HG03558 (cell line): Measurements from ENCODE around the gene PTPN22.

Source experiments
- ATAC-seq: cut with Tn5 transposase; IDR thresholded peaks from one replicate; pipeline ENCODE4 v1.9.1; 2021; ENCODE audit warnings: moderate number of reproducible peaks; ENCODE audit not compliant: unreplicated experiment; ENCODE audit errors: extremely low read depth

Gene PTPN22

GRCh38 chr1:113804421-113805255, 66.9 kb downstream of the PTPN22 start:
- ATAC-seq, result no peak

- no peak for ATAC-seq
Observed at GRCh38 chr1:113802367-113803007, 69.0 kb downstream of the PTPN22 start.

- ATAC-seq, result no peak
Observed at GRCh38 chr1:113800487-113800886, 71.0 kb downstream of the PTPN22 start.

- no peak for ATAC-seq
Observed at GRCh38 chr1:113797472-113797871, 74.0 kb downstream of the PTPN22 start.

- ATAC-seq, result no peak
Observed at GRCh38 chr1:113793878-113794834, 77.4 kb downstream of the PTPN22 start.

GRCh38 chr1:113792986-113793385, 78.5 kb downstream of the PTPN22 start:
- no peak for ATAC-seq

- ATAC-seq, result no peak
Observed at GRCh38 chr1:113792471-113792870, 79.0 kb downstream of the PTPN22 start.

GRCh38 chr1:113788802-113789201, 82.7 kb downstream of the PTPN22 start:
- ATAC-seq, result no peak

GRCh38 chr1:113787663-113788062, 83.8 kb downstream of the PTPN22 start:
- ATAC-seq, result no peak

GRCh38 chr1:113786069-113786468, 85.4 kb downstream of the PTPN22 start:
- ATAC-seq, result no peak

GRCh38 chr1:113784104-113784779, 87.3 kb downstream of the PTPN22 start:
- ATAC-seq, result peak; percentile 69

GRCh38 chr1:113783254-113784103, 88.0 kb downstream of the PTPN22 start:
- peak; percentile 51 for ATAC-seq

GRCh38 chr1:113782406-113782805, 89.1 kb downstream of the PTPN22 start:
- no peak for ATAC-seq

- ATAC-seq, result no peak
Observed at GRCh38 chr1:113780374-113781146, 91.0 kb downstream of the PTPN22 start.

- no peak for ATAC-seq
Observed at GRCh38 chr1:113779542-113779941, 92.0 kb downstream of the PTPN22 start.

GRCh38 chr1:113777561-113777960, 94.0 kb downstream of the PTPN22 start:
- ATAC-seq, result no peak

GRCh38 chr1:113770031-113770430, 101.5 kb downstream of the PTPN22 start:
- no peak for ATAC-seq

GRCh38 chr1:113769601-113769970, 101.9 kb downstream of the PTPN22 start:
- no peak for ATAC-seq
